Heart left ventricle (tissue), 16 donors: ENCODE results near the gene RAD51B. TPM values are rescaled to one million over a fixed set of nuclear protein-coding genes. Genes with fewer than 3 reads are reported as not detected.

Experiments
- ATAC-seq, 4 donors: fragments of 200-7000 bp; cut with Tn5 transposase; one replicate each; pipeline ENCODE4 v1.9.1; 2020 to 2022; ENCODE audit warnings: moderate library complexity in 4 of 4, mild to moderate bottlenecking in 3 of 4, moderate number of reproducible peaks in 1 of 4
- DNase-seq, 5 donors: peaks; one replicate each; pipeline ENCODE4 v3.0.0-alpha.2; 2020
- H3K27ac ChIP-seq, 12 donors: fragments of 200-600 bp; sonication (generic) in 4 of 12; one replicate each; pipeline versions ENCODE4 v1.5.0 to v1.8.0; 2016 to 2022; ENCODE audit warnings: mild to moderate bottlenecking in 2 of 12
- H3K27me3 ChIP-seq, 9 donors: fragments of 200-600 bp; sonication (generic) in 2 of 9; one replicate each; pipeline versions ENCODE4 v1.5.1 to v1.8.0; 2016 to 2022; ENCODE audit warnings: mild to moderate bottlenecking in 3 of 9
- H3K36me3 ChIP-seq, 9 donors: fragments of 200-600 bp; sonication (generic) in 2 of 9; one replicate each; pipeline versions ENCODE4 v1.5.0 to v1.8.0; 2018 to 2022; ENCODE audit warnings: mild to moderate bottlenecking in 2 of 9
- H3K4me1 ChIP-seq, 12 donors: fragments of 200-600 bp; sonication (generic) in 4 of 12; one replicate each; pipeline versions ENCODE4 v1.5.0 to v1.8.0; 2016 to 2022; ENCODE audit warnings: mild to moderate bottlenecking in 3 of 12
- H3K4me3 ChIP-seq, 12 donors: fragments of 200-600 bp; sonication (generic) in 4 of 12; one replicate each; pipeline versions ENCODE4 v1.5.0 to v1.8.0; 2017 to 2022; ENCODE audit warnings: mild to moderate bottlenecking in 9 of 12, moderate library complexity in 4 of 12
- H3K9me3 ChIP-seq, 12 donors: fragments of 200-600 bp; sonication (generic) in 4 of 12; one replicate each; pipeline versions ENCODE4 v1.5.0 to v1.8.0; 2016 to 2022; ENCODE audit warnings: mild to moderate bottlenecking in 1 of 12
- CTCF ChIP-seq, 12 donors: fragments of 200-600 bp; sonication (generic) in 4 of 12; IDR thresholded peaks; one replicate each; pipeline versions ENCODE4 v1.5.0 to v1.8.0; 2018 to 2022; ENCODE audit warnings: antibody characterized with exemption in 12 of 12, mild to moderate bottlenecking in 5 of 12
- POLR2A ChIP-seq, 2 donors: fragments of 450-650 bp; IDR thresholded peaks; one replicate each; pipeline ENCODE4 v1.6.1; 2017; ENCODE audit warnings: antibody characterized with exemption in 2 of 2, mild to moderate bottlenecking in 2 of 2, moderate library complexity in 2 of 2
- WGBS, 4 donors: extraction: QIAGEN DNeasy Blood & Tissue Kit in 2 of 4; methylation state at CpG; one replicate each; pipeline versions ENCODE4 v1.1.5 to v1.1.7; 2013 to 2018; 5-methylcytosine and 5-hydroxymethylcytosine counted together
- intact Hi-C, 10 donors: fragments of 100-400 bp; cut with DNase I; formaldehyde crosslinking; loops; one replicate each; pipeline versions ENCODE4 v1.11.1 to v1.14.2; 2022
- polyA plus RNA-seq, 2 donors: library from polyadenylated mRNA; stranded (reverse); fragments of 200-250 nt; gene quantifications; one replicate each; pipeline ENCODE4 v1.2.3, GENCODE V29; 2013
- total RNA-seq, 9 donors: library from RNA; depleted of rRNA in 2 of 9; stranded (reverse); fragments of >200 nt in 2 of 9; fragmentation: NEBNext Ultra II Directional in 3 of 9; extraction: Animal tissue kit (Norgen Biotek cat#: 25700) in 3 of 9; gene quantifications; one replicate each; pipeline versions ENCODE4 v1.1.0 to v1.2.4, GENCODE V29; 2016 to 2023
- donor health status: ischemic (EF 13 %, LVEDD 7.1; RV severe dilation, severe dysfunction).
- donor health status: healthy with polysubstance abuse.
- donor health status: DM: no; HTN: yes; CAD: no.
- donor health status: DM: no; HTN: no; CAD: no.
- donor health status: ischemic (EF 25% LVEDD 6.9; RV normal size, moderate dysfunction).
- donor health status: ischemic (EF 25% LVEDD 5.7; RV mildly dilated, moderate dysfunction).
- donor health status: healthy.
- donor health status: DM: yes; HTN: yes; CAD: no.
- donor health status: ischemic (EF 35%, LVEDD 5.7; RV mildly dilated, moderate dysfunction).
- donor health status: nonischemic (EF 11% LVEDD 7.7; RV severe dilation, severe dysfunction).
- donor health status: DM: yes; HTN: yes; CAD: no.
- donor health status: PGD.
- donor health status: ischemic (EF 29% LVEDD 5.4; RV normal size, mild dysfunction).
- donor health status: nonischemic (EF 23%, LVEDD 6.1; RV moderate dilation, normal function).

RAD51B gene
- total and polyA plus RNA-seq, 11 donors: 1.3 to 11.3 (median 3.2) TPM

GRCh38 chr14:68133856-68134255, 314.3 kb downstream of the RAD51B start:
- DNase-seq: no peak
- Histone ChIP-seq H3K27me3 (no peaks in the 10 kb centered on the region), H3K9me3 (no peaks in the 10 kb centered on the region), H3K27ac (no peak overlapping the region), H3K36me3 (no peaks in the 10 kb centered on the region), H3K4me1 (peaks cover 0 to 18% (median 7%) of the 10 kb centered on the region in 12 donors), H3K4me3 (no peak overlapping the region)
- no peak for TF ChIP-seq POLR2A (IDR thresholded peaks at IDR 0.05)
- TF ChIP-seq CTCF (IDR thresholded peaks at IDR 0.05): no peak
- intact Hi-C loops: no loop called here
- ATAC-seq: no peak
- 95 to 98% (median 96%) methylated on average over 4 of the region's 4 CpGs for WGBS, 4 donors

GRCh38 chr14:68135028-68135427, 315.4 kb downstream of the RAD51B start:
- Histone ChIP-seq H3K4me3 (no peak overlapping the region), H3K27me3 (no peaks in the 10 kb centered on the region), H3K27ac (no peak overlapping the region), H3K4me1 (peaks cover 0 to 30% (median 14%) of the 10 kb centered on the region in 12 donors), H3K36me3 (no peaks in the 10 kb centered on the region), H3K9me3 (no peaks in the 10 kb centered on the region)
- 90 to 93% (median 92%) methylated on average over 3 of the region's 3 CpGs for WGBS, 4 donors
- no peak for TF ChIP-seq CTCF (IDR thresholded peaks at IDR 0.05)
- no peak for TF ChIP-seq POLR2A (IDR thresholded peaks at IDR 0.05)
- ATAC-seq: no peak
- intact Hi-C loops: no loop called here
- DNase-seq: no peak

- no peak overlapping the region for H3K27ac ChIP-seq
- H3K4me1 ChIP-seq: peaks cover 0 to 35% (median 18%) of the 10 kb centered on the region in 12 donors
- H3K36me3 ChIP-seq: no peaks in the 10 kb centered on the region
- H3K27me3 ChIP-seq: no peaks in the 10 kb centered on the region
- 82 to 88% (median 85%) methylated on average over 2 of the region's 2 CpGs for whole genome bisulfite sequencing, 4 donors
- TF ChIP-seq POLR2A (IDR thresholded peaks at IDR 0.05) (no peak), CTCF (IDR thresholded peaks at IDR 0.05) (no peak)
- no peaks in the 10 kb centered on the region for H3K9me3 ChIP-seq
- no peak for DNase-seq
- no peak overlapping the region for H3K4me3 ChIP-seq
- no peak for ATAC-seq
- intact Hi-C loops: no loop called here
Observed at GRCh38 chr14:68135566-68135965, 316.0 kb downstream of the RAD51B start.

GRCh38 chr14:68137704-68138619, 318.4 kb downstream of the RAD51B start:
- H3K36me3 ChIP-seq: no peaks in the 10 kb centered on the region
- H3K27me3 ChIP-seq: no peaks in the 10 kb centered on the region
- DNase-seq: peak in 3 of 5 donors; percentile 26 to 46 (median 37)
- 77 to 84% (median 79%) methylated on average over 3 of the region's 3 CpGs for WGBS, 4 donors
- no peaks in the 10 kb centered on the region for H3K9me3 ChIP-seq
- TF ChIP-seq CTCF (IDR thresholded peaks at IDR 0.05) (no peak), POLR2A (IDR thresholded peaks at IDR 0.05) (no peak)
- H3K4me1 ChIP-seq: peaks cover under 1 to 50% (median 23%) of the 10 kb centered on the region in 12 donors
- H3K4me3 ChIP-seq: no peak overlapping the region
- peak in 3 of 4 donors; percentile 60 to 82 (median 79) for ATAC-seq
- intact Hi-C loops: no loop called here
- H3K27ac ChIP-seq: peak overlapping the region in 4 of 12 donors; percentile 29 to 89 (median 37)
